CD4-positive, alpha-beta T cell (primary cell): Measurements from ENCODE around the gene TMEM114. TPM values are rescaled to one million over a fixed set of nuclear protein-coding genes. Genes with fewer than 3 reads are reported as not detected.

ENCODE experiments used
- ATAC-seq: fragments of 200-7000 bp; cut with Tn5 transposase; one replicate; pipeline ENCODE4 v1.10.0; 2022; ENCODE audit warnings: mild to moderate bottlenecking; ENCODE audit not compliant: poor library complexity
- CTCF ChIA-PET: fragments of 350-600 bp; sonication (Branson Sonifier 250); formaldehyde crosslinking; loops from one replicate; lab custom pipeline; 2021; ENCODE audit warnings: antibody characterized with exemption, inconsistent platforms; lab: Charles Lee
- POLR2A ChIA-PET: fragments of 350-600 bp; sonication (Branson Sonifier 250); formaldehyde crosslinking; loops from one replicate; lab custom pipeline; 2021; ENCODE audit warnings: antibody characterized with exemption, inconsistent platforms; lab: Charles Lee
- DNase-seq, 14 experiments: peaks; one replicate each; pipeline ENCODE4 v3.0.0-alpha.2; 2013 to 2020; ENCODE audit warnings: mixed read lengths in 2 of 14
- H3K27ac ChIP-seq, 2 donors: one replicate each; pipeline versions ENCODE4 v1.5.1 to v1.7.0; 2013; ENCODE audit warnings: low read length in 2 of 2, low read depth in 1 of 2, mild to moderate bottlenecking in 1 of 2
- H3K27me3 ChIP-seq, 2 experiments: 1 replicate in 1 of 2; 2 replicates in 1 of 2; pipeline versions ENCODE4 v1.6.1 to v1.7.0; 2013; ENCODE audit warnings: low read length in 2 of 2, control low read depth in 1 of 2, mild to moderate bottlenecking in 1 of 2, moderate library complexity in 1 of 2; ENCODE audit not compliant: insufficient read depth in 2 of 2, control insufficient read depth in 1 of 2
- H3K36me3 ChIP-seq: one replicate; pipeline ENCODE4 v1.6.1; 2013; ENCODE audit warnings: low read length, control low read depth; ENCODE audit not compliant: insufficient read depth
- H3K4me1 ChIP-seq: one replicate; pipeline ENCODE4 v1.6.1; 2013; ENCODE audit warnings: low read length, control low read depth; ENCODE audit not compliant: insufficient read depth
- H3K4me3 ChIP-seq: one replicate; pipeline ENCODE4 v1.5.1; 2013; ENCODE audit warnings: mild to moderate bottlenecking, low read length, moderate library complexity
- H3K9me3 ChIP-seq, 2 experiments: 1 replicate in 1 of 2; 2 replicates in 1 of 2; pipeline versions ENCODE4 v1.6.1 to v1.7.0; 2013; ENCODE audit warnings: low read length in 2 of 2, mild to moderate bottlenecking in 2 of 2, control low read depth in 1 of 2, moderate library complexity in 1 of 2; ENCODE audit not compliant: control insufficient read depth in 1 of 2, insufficient read depth in 1 of 2
- H3K27ac Mint-ChIP-seq: one replicate; pipeline ENCODE4 v1.8.0; 2020; ENCODE audit warnings: mixed read lengths
- H3K27me3 Mint-ChIP-seq: one replicate; pipeline ENCODE4 v1.8.0; 2021; ENCODE audit warnings: mixed read lengths
- H3K36me3 Mint-ChIP-seq: one replicate; pipeline ENCODE4 v1.8.0; 2021; ENCODE audit warnings: low read depth, mixed read lengths
- H3K4me1 Mint-ChIP-seq: one replicate; pipeline ENCODE4 v1.8.0; 2021; ENCODE audit warnings: low read depth, mixed read lengths
- H3K4me3 Mint-ChIP-seq: one replicate; pipeline ENCODE4 v1.8.0; 2020; ENCODE audit warnings: mild to moderate bottlenecking, mixed read lengths
- H3K9me3 Mint-ChIP-seq: one replicate; pipeline ENCODE4 v1.8.0; 2020; ENCODE audit warnings: mixed read lengths
- intact Hi-C, 2 experiments: fragments of 100-400 bp; cut with DNase I in 1 of 2; cut with micrococcal nuclease in 1 of 2; formaldehyde crosslinking; loops; one replicate each; pipeline versions ENCODE4 v1.15.1 to v1.9.0; 2023 to 2025; cut with DNase I, micrococcal nuclease
- total RNA-seq, 174 experiments: library from RNA in 2 of 174; stranded (reverse) in 2 of 174; gene quantifications; one replicate each; pipeline ENCODE4 v1.2.3 and lab custom pipeline; 2021 to 2026
- TF ChIP-seq, protein P1 (sequence below): fragments of 200-600 bp; IDR thresholded peaks from one replicate; pipeline ENCODE4 v1.8.0; 2022; ENCODE audit warnings: antibody characterized with exemption, mild to moderate bottlenecking

Gene TMEM114
- total RNA-seq, 2 experiments from 2014 or later = not detected

GRCh38 chr16:8587065-8587464, 3.2 kb downstream of the TMEM114 start:
- ChIA-PET CTCF (no interaction called here), POLR2A (no interaction called here)
- peaks cover 0 to 17% of the 10 kb centered on the region in 2 experiments for H3K9me3 ChIP-seq
- intact Hi-C loops = no loop called here
- peaks cover 36 to 57% of the 10 kb centered on the region in 2 experiments for H3K27me3 ChIP-seq
- DNase-seq (no peak), ATAC-seq (no peak)
- H3K4me3 ChIP-seq = no peak overlapping the region
- Mint-ChIP-seq H3K9me3 (no peaks in the 10 kb centered on the region), H3K4me3 (no peak overlapping the region), H3K27ac (no peak overlapping the region), H3K36me3 (no peaks in the 10 kb centered on the region), H3K27me3 (peaks cover 46% of the 10 kb centered on the region), H3K4me1 (peaks cover 12% of the 10 kb centered on the region)
- H3K36me3 ChIP-seq = no peaks in the 10 kb centered on the region
- TF ChIP-seq, protein P1, sequence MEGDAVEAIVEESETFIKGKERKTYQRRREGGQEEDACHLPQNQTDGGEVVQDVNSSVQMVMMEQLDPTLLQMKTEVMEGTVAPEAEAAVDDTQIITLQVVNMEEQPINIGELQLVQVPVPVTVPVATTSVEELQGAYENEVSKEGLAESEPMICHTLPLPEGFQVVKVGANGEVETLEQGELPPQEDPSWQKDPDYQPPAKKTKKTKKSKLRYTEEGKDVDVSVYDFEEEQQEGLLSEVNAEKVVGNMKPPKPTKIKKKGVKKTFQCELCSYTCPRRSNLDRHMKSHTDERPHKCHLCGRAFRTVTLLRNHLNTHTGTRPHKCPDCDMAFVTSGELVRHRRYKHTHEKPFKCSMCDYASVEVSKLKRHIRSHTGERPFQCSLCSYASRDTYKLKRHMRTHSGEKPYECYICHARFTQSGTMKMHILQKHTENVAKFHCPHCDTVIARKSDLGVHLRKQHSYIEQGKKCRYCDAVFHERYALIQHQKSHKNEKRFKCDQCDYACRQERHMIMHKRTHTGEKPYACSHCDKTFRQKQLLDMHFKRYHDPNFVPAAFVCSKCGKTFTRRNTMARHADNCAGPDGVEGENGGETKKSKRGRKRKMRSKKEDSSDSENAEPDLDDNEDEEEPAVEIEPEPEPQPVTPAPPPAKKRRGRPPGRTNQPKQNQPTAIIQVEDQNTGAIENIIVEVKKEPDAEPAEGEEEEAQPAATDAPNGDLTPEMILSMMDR = no peak
- H3K4me1 ChIP-seq = peaks cover 11% of the 10 kb centered on the region
- H3K27ac ChIP-seq = no peak overlapping the region

DNA sequence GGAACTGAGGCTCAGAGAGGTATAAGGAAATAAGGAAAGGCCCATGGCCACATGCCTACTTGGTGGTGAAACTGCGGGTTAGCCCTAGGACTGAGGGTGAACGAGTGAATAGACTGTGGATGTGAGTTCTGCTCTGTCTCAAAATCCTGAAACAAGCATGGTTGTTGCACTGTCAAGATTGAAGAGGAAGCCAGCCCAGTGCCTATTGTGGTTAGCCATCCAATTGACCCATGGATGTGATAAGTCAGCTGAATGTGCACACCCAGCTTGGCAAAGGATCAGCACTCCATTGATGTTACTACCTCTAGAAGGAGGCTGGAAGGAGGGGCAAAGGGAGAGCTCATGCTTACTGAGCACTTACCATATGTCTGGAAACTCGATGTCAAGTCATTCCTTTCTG, 4.5 kb downstream of the TMEM114 start:
- H3K4me1 Mint-ChIP-seq = peaks cover 12% of the 10 kb centered on the region
- H3K4me3 Mint-ChIP-seq = no peak overlapping the region

GRCh38 chr16:8585041-8585440, 5.3 kb downstream of the TMEM114 start:
- DNase-seq = no peak
- H3K9me3 ChIP-seq = peaks cover 0 to 6% of the 10 kb centered on the region in 2 experiments
- H3K9me3 Mint-ChIP-seq = no peaks in the 10 kb centered on the region
- H3K4me1 Mint-ChIP-seq = peaks cover 11% of the 10 kb centered on the region
- H3K27ac Mint-ChIP-seq = no peak overlapping the region
- H3K36me3 Mint-ChIP-seq = no peaks in the 10 kb centered on the region
- H3K4me1 ChIP-seq = peaks cover 13% of the 10 kb centered on the region
- no peak for ATAC-seq
- no peaks in the 10 kb centered on the region for H3K36me3 ChIP-seq
- peaks cover 23 to 36% of the 10 kb centered on the region in 2 experiments for H3K27me3 ChIP-seq
- ChIA-PET POLR2A (no interaction called here), CTCF (no interaction called here)
- peaks cover 50% of the 10 kb centered on the region for H3K27me3 Mint-ChIP-seq
- no peak overlapping the region for H3K4me3 Mint-ChIP-seq
- H3K4me3 ChIP-seq = no peak overlapping the region
- TF ChIP-seq, protein P1 = no peak
- H3K27ac ChIP-seq = no peak overlapping the region
- intact Hi-C loops = no loop called here

More for the DNA sequence above, 4.5 kb downstream of the TMEM114 start:
- H3K27me3 Mint-ChIP-seq = peaks cover 50% of the 10 kb centered on the region
- Histone ChIP-seq H3K27me3 (peaks cover 31 to 45% of the 10 kb centered on the region in 2 experiments), H3K4me1 (peaks cover 13% of the 10 kb centered on the region), H3K4me3 (no peak overlapping the region), H3K36me3 (no peaks in the 10 kb centered on the region), H3K9me3 (peaks cover 0 to 14% of the 10 kb centered on the region in 2 experiments), H3K27ac (no peak overlapping the region)
- ChIA-PET CTCF (no interaction called here), POLR2A (no interaction called here)
- no peak for DNase-seq
- ATAC-seq = no peak
- no peaks in the 10 kb centered on the region for H3K36me3 Mint-ChIP-seq
- intact Hi-C loops = no loop called here
- TF ChIP-seq, protein P1 = no peak
- H3K9me3 Mint-ChIP-seq = no peaks in the 10 kb centered on the region
- no peak overlapping the region for H3K27ac Mint-ChIP-seq
